ENCODE results near the gene HSD3B1. TPM values are rescaled to one million over a fixed set of nuclear protein-coding genes. Genes with fewer than 3 reads are reported as not detected.

The HSD3B1 gene
- polyA plus RNA-seq, 1 of the 3 experiments (the other 2 are of a cell fraction) = not detected

GRCh38 chr1:119490925-119491324 lies 16.1 kb upstream of the HSD3B1 start:
- H3K27me3 ChIP-seq (ENCODE audit: insufficient read depth) = no peaks in the 10 kb centered on the region; the same call in 1 of the 2 replicates
- no peaks in the 10 kb centered on the region for H3K4me1 ChIP-seq (ENCODE audit: control insufficient read depth in 1 of 2, insufficient read depth in 2 of 2, low read depth in 1 of 2, low read length in 1 of 2)
- CTCF ChIA-PET = no interaction called here
- no peaks in the 10 kb centered on the region for H3K9me2 ChIP-seq
- H3K79me2 ChIP-seq (ENCODE audit: insufficient read depth) = no peaks in the 10 kb centered on the region
- H2AFZ ChIP-seq (ENCODE audit: low read depth) = no peak overlapping the region
- H4K20me1 ChIP-seq (ENCODE audit: insufficient read depth) = no peaks in the 10 kb centered on the region
- H3K27ac ChIP-seq (ENCODE audit: low read depth in 2 of 2, low read length in 1 of 2) = no peak overlapping the region
- H3F3A ChIP-seq (replicated peaks; ENCODE audit: insufficient read depth) = no peaks in the 10 kb centered on the region
- POLR2A ChIA-PET = no interaction called here
- H3K36me3 ChIP-seq (replicated peaks in 1 of 2; ENCODE audit: control insufficient read depth in 1 of 2, insufficient read depth in 2 of 2, low read length in 1 of 2) = no peaks in the 10 kb centered on the region
- H3K9me3 ChIP-seq = no peaks in the 10 kb centered on the region
- H3K4me3 ChIP-seq (ENCODE audit: low read depth in 2 of 2, low read length in 1 of 2) = no peak overlapping the region
- DNase-seq = no peak
- H3K4me2 ChIP-seq = no peak overlapping the region
- TF ChIP-seq TCF12 (IDR thresholded peaks at IDR 0.05) (no peak), REST (IDR thresholded peaks at IDR 0.05; ENCODE audit: low read depth, low read length) (no peak), GATA2 (CRISPR knock-in tag; IDR thresholded peaks at IDR 0.05) (no peak), RAD21 (IDR thresholded peaks at IDR 0.05; ENCODE audit: low read length) (no peak), FOSL2 (IDR thresholded peaks at IDR 0.05; ENCODE audit: borderline replicate concordance, low read depth) (no peak), FOXJ3 (CRISPR knock-in tag; IDR thresholded peaks at IDR 0.05) (no peak), PBX3 (IDR thresholded peaks at IDR 0.05) (no peak), MEF2A (IDR thresholded peaks at IDR 0.05; ENCODE audit: borderline replicate concordance, low read depth) (no peak), NFIC (IDR thresholded peaks at IDR 0.05; ENCODE audit: borderline replicate concordance) (no peak), SIN3A (IDR thresholded peaks at IDR 0.05; ENCODE audit: borderline replicate concordance, low read depth, low read length) (no peak), EZH2phosphoT487 (IDR thresholded peaks at IDR 0.05; ENCODE audit: borderline replicate concordance, low read depth) (no peak), USF1 (IDR thresholded peaks at IDR 0.05; ENCODE audit: borderline replicate concordance, low read depth) (no peak), RFX5 (IDR thresholded peaks at IDR 0.05; ENCODE audit: low read length) (no peak), JUND (IDR thresholded peaks at IDR 0.05) (no peak), ELF1 (IDR thresholded peaks at IDR 0.05) (no peak)
- TF ChIP-seq, protein P1, sequence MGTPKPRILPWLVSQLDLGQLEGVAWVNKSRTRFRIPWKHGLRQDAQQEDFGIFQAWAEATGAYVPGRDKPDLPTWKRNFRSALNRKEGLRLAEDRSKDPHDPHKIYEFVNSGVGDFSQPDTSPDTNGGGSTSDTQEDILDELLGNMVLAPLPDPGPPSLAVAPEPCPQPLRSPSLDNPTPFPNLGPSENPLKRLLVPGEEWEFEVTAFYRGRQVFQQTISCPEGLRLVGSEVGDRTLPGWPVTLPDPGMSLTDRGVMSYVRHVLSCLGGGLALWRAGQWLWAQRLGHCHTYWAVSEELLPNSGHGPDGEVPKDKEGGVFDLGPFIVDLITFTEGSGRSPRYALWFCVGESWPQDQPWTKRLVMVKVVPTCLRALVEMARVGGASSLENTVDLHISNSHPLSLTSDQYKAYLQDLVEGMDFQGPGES (IDR thresholded peaks at IDR 0.05; ENCODE audit: low read depth, low read length) = no peak
- no peak overlapping the region for H3K9ac ChIP-seq
